NCI-H146 (cell line): Measurements from ENCODE around the gene PDGFD.
"Not testable (repeated sequence)": the region's sequence is repeated elsewhere in the genome, so short reads cannot be mapped to it uniquely, and the experiment has no call there.

ENCODE experiments used
- DNase-seq: peaks from one replicate; lab custom pipeline; 2025; lab: John Stamatoyannopoulos, UW

PDGFD gene

GRCh38 chr11:104054911-104055529 is 108.9 kb downstream of the PDGFD start:
- no peak for DNase-seq

- DNase-seq, result no peak
Measured at GRCh38 chr11:104053743-104054478, 110.0 kb downstream of the PDGFD start.

- DNase-seq, result no peak
Measured at GRCh38 chr11:104051778-104052177, 112.2 kb downstream of the PDGFD start.

GRCh38 chr11:104049116-104049515 is 114.8 kb downstream of the PDGFD start:
- no peak for DNase-seq

- DNase-seq, result not testable (repeated sequence)
Measured at GRCh38 chr11:104046858-104047257, 117.1 kb downstream of the PDGFD start.

GRCh38 chr11:104046331-104046730 is 117.6 kb downstream of the PDGFD start:
- no peak for DNase-seq

GRCh38 chr11:104043678-104044239 is 120.2 kb downstream of the PDGFD start:
- no peak for DNase-seq

GRCh38 chr11:104043142-104043541 is 120.8 kb downstream of the PDGFD start:
- DNase-seq, result no peak

- no peak for DNase-seq
Measured at GRCh38 chr11:104041792-104042191, 122.2 kb downstream of the PDGFD start.

GRCh38 chr11:104036995-104037394 is 127.0 kb downstream of the PDGFD start:
- no peak for DNase-seq

- no peak for DNase-seq
Measured at GRCh38 chr11:104036588-104036987, 127.4 kb downstream of the PDGFD start, which contains the start of gene DDI1. Gene DDI1, plus strand, starts transcription at chr11:104036640. Its CDS starts 183 bp downstream, at chr11:104036823.

GRCh38 chr11:104033561-104033960 is 130.4 kb downstream of the PDGFD start:
- DNase-seq, result no peak

- no peak for DNase-seq
Measured at GRCh38 chr11:104033134-104033533, 130.8 kb downstream of the PDGFD start.

- no peak for DNase-seq
Measured at GRCh38 chr11:104028476-104029263, 135.3 kb downstream of the PDGFD start.

- DNase-seq, result no peak
Measured at GRCh38 chr11:104024572-104024971, 139.4 kb downstream of the PDGFD start.

GRCh38 chr11:104015649-104016415 is 148.1 kb downstream of the PDGFD start:
- no peak for DNase-seq

GRCh38 chr11:104011044-104011443 is 152.9 kb downstream of the PDGFD start:
- no peak for DNase-seq

- no peak for DNase-seq
Measured at GRCh38 chr11:104009744-104010143, 154.2 kb downstream of the PDGFD start.

- no peak for DNase-seq
Measured at GRCh38 chr11:104005234-104005855, 158.6 kb downstream of the PDGFD start.

- no peak for DNase-seq
Measured at GRCh38 chr11:104003491-104003890, 160.5 kb downstream of the PDGFD start.

GRCh38 chr11:104001561-104002056 is 162.3 kb downstream of the PDGFD start:
- DNase-seq, result no peak
